Stimulated activated CD8-positive, alpha-beta memory T cell treated with anti-CD3 and anti-CD28 coated beads, Interleukin-12 subunit alpha, Interleukin-12 subunit beta, amount 100 ng/mL, for 24 hours (primary cell): Measurements from ENCODE around the gene DPYSL3.

Experiments used
- DNase-seq: peaks from one replicate; pipeline ENCODE4 v3.0.0-alpha.2; 2020; ENCODE audit errors: extremely low read depth

DPYSL3 gene

DNA sequence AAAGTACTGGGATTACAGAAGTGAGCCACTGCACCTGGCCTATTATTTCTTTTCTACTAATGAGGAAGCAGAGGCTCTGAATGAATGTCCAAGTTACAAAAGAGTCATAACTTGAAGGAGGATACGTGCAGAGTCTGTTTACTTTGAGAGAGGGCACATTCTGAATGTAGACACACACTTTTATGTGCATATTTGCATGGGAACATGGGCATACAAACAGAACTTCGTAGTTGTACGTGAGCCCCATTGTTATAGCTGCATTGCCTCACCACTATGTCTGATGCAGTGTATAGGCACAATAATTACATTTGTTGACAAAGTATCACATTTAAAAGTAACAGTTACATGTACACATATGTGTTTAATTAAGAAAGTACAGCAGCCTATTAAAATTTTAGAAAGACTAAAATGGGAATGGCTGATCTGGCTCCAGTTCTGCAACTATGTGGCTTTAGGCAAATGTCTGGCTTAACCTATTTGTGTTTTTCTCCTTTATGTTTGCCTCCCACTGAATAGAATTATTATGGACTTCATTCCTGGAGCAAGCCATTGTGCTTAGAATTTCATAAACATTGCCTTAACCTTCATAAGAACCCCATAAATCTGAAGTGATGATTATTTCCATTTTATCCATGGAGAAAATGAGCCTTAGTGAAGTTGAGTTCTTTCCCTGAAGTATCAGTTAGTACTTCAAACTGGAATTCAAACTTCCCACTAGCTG, 3.0 kb upstream of the DPYSL3 start:
- DNase-seq = no peak

- DNase-seq = no peak
These were observed 1.0 kb upstream of the DPYSL3 start for GRCh38 chr5:147510885-147511284.

DNA sequence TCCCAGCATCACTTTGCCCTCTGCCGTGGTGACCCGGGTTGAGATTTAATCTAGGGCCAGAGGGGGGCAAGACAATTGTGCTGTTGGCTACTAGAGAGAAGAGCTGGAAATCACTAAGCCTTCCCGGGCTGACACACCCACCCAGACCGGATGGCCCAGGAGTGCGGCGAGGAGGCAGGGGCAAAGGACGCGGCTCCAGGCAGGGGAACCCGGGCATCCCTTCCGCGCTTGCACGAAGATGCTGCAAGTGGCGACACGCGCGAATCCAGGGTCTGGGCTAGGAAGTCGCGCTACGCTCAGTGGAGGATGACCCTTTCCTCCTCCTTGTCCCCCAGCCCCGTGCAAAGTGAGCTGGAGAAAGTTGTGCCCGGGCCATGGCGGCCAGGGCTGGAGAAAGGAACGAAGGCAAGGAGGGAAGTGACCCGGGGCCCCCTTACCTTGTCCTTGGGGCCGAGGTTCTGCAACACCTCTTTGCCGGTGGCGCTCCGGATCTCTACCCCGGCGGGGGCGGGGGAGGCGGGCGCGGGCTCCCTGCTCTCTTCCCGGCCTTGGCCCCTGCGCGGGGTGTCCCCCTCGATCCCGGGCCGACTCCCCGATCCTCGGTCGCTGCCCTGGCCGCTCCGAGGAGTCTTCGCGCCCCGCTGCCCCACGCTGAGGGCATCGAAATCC, 693 bp downstream of the DPYSL3 start:
- DNase-seq = no peak

GRCh38 chr5:147508711-147509040, 1.2 kb downstream of the DPYSL3 start:
- no peak for DNase-seq

DNA sequence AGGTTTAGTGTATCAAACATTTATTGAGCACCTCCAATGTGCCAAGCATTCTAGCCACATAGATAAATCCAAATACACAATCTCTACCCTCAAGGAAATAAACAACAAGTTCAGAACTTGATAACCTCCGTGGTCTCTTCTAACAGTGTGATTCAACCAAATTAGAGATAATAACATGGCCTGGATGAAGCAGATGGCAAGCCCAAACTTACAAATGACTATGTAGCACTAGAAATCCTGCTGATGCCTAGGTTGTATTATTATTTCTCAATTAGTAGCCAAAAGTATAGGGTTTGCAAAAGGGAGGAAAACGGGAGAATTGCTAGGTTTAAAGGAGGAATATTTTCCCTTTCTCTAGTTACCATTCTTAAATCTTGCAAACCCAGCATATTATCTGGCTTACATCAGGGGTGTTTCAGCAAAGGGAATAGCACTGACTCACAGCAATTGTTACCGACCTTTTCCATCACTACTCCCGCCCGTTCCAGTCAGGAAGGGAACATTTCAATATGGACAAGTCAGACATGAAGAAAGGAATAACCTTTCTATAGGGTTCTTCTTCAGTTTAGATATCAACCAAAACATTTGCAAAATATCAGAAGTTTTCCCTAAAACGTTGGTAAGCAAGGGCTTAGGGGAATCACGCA, 2.3 kb downstream of the DPYSL3 start:
- DNase-seq = no peak

DNA sequence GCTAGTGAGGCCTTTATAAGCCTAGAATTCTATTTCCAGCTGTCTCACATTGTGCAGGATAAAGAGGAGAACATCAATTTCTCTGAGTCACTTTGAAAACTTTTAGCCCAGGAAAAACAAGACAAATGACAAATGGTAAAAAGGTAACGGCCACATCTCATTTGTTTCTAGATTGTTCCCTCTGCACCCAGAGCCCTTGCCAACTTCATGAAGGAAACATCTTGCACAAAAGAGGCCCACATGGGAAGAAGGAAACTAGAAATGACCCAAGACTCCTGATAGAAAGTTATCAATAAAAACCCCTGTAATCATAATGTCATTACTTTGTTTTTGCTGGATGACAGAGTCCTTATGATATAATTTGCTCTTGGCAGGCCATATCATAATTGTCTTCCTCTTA, 5.3 kb downstream of the DPYSL3 start:
- no peak for DNase-seq

- DNase-seq = no peak
These were observed 5.9 kb downstream of the DPYSL3 start for GRCh38 chr5:147504011-147504410.

- DNase-seq = no peak
These were observed 18.9 kb downstream of the DPYSL3 start for GRCh38 chr5:147490989-147491388.

DNA sequence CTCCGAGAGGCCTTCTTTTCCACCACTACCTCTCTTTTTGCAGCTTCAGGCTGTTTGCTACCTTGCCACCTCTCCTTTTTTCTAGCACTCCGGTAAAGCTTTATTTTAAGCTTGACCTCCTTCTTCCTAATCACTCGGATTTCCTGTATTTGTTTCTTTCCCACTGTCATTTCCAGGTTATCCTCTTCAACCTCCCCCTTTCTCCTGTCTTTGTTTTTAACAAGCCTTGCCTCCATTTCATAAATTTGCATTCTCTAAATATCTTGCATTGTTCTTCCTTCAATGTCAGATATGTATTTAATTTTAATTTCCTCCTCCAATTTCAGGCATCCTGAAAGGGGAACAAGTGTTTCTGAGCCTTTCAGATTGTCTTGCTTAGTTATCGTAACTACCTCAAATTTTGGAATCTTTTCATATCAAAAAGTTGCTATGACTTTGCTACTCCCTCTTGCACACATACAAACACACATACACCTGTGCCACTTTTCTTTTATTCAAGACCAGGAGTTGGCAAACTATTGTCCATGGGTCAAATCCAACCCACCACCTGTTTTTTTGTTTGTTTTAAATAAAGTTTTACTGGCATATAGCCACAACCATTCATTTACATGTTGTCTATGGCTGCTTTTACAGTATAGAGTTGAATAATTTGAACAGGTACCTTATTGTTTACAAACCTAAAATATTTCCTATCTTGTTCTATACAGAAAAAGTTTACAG, 22.7 kb downstream of the DPYSL3 start:
- DNase-seq = no peak

DNA sequence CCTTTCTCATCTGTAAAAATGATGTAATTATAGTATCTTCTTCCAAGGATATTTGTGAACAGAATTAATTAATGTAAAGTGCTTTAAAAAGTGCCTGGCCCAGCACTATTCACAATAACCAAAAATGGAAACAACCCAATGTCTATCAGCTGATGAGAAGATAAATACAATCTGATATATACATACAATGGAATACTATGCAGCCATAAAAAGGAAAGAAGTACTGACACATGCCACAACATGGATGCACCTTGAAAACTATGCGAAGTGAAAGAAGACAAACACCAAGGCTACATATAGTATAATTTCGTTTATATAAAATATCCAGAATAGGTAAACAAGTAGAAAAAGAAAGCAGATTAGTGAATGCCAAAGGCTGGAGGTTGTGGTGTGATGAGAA, 24.1 kb downstream of the DPYSL3 start:
- no peak for DNase-seq

- DNase-seq = no peak
These were observed 24.8 kb downstream of the DPYSL3 start for GRCh38 chr5:147485046-147485445.

DNA sequence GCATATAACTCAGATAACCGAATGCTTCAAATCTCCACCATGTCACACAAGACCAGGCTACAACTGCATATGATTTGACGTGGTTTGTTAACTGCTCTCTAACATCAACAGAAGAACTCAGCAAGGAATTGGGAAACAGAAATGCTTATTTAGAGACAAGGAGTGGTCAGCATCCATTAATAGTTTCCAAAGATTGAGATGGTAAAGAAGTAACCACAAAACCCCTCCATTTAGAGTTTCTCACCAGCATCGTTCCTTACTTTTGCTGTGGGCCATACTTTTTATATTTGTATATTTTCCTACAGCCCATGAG, 25.2 kb downstream of the DPYSL3 start:
- no peak for DNase-seq

- no peak for DNase-seq
These were observed 25.7 kb downstream of the DPYSL3 start for GRCh38 chr5:147483961-147484707.

DNA sequence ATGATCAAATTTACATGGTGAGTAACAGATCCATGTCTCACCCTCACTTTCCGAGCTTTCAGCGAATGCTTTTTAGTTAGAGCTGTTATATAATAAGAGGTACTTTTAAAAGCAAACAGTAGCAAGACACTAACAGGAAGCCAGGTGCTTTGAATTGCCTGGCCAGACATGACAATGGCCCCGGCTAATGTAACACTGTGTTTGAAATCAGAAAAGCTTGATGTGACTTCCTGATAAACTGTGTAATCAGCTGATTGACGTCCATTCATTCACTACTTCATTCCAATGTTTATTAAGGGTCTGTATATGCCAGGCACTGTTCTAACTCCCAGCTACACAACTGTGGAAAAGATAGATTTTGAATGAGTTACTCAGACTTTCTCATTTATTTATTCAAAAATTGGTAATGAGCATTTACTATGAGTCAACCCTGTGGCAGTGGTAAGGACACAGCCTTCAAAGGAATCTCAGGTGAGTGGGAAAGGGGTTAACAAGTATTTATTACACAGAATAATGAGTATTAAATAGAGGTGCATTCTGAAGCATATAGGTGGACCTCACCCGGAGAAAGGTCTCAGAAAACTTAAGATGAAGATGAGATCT, 26.6 kb downstream of the DPYSL3 start:
- no peak for DNase-seq

DNA sequence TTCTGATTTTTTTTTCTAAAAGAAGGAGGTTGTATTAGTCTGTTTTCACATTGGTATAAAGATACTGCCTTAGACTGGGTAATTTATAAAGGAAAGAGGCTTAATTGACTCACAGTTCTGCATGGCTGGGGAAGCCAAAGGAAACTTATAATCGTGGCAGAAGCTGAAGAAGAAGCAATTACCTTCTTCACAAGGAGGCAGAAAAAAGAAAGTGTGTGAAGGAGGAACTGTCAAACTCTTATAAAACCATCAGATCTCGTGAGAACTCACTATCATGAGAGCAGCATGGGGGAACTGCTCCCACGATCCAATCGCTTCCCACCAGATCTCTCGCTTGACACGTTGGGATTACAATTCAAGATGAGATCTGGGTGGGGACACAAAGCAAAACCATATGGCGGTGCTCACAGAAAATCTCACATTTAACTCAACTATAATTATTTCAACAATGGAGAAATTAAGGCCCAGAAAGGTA, 27.1 kb downstream of the DPYSL3 start:
- DNase-seq = no peak

DNA sequence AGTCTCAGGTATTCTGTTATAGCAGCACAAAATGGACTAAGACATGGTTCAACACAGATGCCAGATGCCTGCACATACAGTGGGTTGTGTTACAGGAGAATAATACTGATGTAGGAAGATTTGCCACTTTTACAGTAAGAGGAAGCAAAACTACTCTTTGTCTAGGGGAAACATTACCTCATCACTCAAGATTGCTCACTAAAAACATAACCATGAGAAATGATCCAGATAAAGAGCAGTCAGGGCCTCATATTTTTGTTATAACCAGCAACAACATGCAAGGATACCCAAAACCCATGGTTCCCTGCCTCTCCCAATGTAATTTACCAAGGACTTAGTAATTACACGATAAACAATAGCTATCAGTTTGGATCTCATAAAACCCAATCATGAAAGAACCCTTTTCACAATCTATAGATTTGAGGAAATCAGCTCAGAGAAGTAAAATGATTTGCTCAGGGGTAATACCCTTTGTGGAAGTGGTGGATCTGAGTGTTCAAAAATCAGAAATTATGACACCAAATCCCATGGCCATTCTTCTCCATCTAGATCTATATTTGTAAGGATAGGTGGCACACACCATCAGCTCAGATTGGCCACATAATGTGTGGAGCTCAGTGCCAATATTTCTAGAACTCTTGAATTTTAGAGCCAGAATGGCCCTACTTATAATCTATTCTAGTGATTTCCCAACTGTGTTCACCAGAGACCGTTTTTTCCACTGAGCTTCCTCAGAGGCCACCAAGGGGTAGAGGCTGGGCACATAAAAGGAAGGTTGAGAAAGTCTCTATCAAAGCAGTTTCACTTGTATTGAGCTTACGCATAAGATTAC, 27.8 kb downstream of the DPYSL3 start:
- DNase-seq = no peak

DNA sequence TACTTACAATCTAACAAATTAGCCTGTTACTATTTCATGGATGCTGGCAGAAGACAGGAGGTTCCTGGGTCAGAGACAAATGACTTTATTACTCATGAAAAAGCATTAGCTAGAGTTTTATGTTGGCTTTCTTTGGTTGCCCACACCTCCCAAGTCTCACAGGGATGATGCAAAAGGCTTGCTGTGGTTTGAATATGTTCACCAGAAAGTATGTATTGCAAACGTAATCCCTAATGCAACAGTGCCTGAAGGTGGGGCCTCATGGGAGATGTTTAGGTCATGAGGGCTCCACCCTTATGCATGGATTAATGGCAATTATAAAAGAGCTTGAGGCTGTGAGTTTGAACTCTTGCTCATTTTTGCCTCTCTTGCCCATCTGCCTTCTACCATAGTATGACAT, 28.5 kb downstream of the DPYSL3 start:
- no peak for DNase-seq

GRCh38 chr5:147479949-147480348, 29.9 kb downstream of the DPYSL3 start:
- DNase-seq = no peak

DNA sequence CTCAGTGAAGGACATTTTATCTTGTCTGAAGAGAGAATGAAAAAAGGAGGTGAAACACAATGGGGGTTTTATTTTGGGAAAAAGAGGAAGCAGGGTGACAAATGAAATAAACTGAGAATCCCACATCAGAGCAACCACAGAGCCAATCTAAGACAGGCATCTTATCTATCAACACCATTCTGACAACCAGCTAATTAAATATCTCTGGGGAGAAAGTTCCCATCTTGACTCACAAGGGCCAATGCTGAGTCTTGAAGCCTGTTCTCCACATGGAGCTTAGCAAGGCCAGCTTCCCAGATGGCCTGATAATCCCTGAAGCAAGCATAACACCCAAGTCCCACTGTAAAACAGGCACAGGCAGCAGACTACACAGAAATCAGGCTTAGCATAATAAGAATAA, 30.4 kb downstream of the DPYSL3 start:
- no peak for DNase-seq

DNA sequence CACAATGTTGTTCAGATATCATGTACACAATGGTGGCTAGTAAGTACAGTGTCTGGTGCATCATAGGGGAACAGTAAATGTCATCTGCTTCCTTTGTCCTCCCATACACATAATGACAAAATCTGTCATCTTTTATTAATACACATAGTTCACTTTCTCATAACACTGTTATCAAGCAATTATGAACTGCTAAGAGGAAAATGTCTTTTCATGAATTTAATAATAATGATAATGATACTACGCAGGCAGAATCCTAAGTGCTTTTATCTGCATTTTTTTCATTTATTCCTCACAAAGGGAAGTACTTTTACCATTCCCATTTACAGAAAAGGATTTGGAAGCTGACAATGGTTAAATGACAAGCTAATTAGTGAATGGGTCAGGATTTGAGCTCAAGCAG, 35.7 kb downstream of the DPYSL3 start:
- DNase-seq = no peak
